Stimulated activated CD4-positive, alpha-beta T cell treated with anti-CD3 and anti-CD28 coated beads, Interleukin-2, amount 100 ng/mL, for 48 hours (primary cell): Measurements from ENCODE around the gene SLC30A9.
A peak's percentile ranks its signal among the peaks of the same experiment; 100 is the strongest.

ENCODE experiments used
- DNase-seq, 2 donors: peaks; one replicate each; pipeline ENCODE4 v3.0.0-alpha.2; 2020

SLC30A9 gene

DNA sequence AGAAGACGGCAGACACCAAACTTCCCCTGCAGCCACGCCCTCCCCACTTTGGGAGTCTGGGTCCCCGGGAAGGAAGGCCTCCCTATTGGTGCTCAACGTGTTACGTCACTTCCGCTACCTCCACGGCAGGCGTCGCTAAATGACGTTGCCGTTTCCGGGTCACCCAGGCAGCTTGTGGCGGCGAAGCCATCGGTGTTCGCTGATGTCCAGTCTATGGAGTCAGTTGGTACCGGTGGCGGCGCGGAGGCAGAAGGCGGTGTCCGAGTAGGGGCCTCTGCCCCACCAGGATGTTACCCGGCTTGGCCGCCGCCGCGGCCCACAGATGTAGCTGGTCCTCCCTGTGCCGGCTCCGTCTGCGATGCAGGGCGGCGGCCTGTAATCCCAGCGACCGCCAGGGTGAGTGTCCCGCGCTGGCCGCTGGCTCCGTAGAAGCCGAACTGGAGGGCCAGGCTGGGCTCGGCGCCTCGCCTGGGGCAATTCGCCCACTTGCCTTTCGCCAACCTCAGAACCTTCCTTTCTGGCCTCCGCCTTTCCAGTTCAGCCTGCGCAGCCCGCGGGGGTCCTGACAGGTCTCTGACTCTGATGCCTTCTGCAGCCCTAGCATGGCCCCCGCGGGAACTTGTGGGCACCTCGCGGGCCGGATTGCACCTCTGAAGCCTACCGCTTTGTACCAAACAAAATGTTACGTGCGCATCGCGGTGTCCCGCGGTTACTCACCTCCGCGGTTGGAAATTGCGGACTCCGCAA is at the start of gene SLC30A9:
TSS of gene SLC30A9 (plus strand) at position 166 of the 747 bp plus-strand sequence. CDS start at position 288, 122 bp downstream.
- peak; percentile 84 to 87 for DNase-seq

DNA sequence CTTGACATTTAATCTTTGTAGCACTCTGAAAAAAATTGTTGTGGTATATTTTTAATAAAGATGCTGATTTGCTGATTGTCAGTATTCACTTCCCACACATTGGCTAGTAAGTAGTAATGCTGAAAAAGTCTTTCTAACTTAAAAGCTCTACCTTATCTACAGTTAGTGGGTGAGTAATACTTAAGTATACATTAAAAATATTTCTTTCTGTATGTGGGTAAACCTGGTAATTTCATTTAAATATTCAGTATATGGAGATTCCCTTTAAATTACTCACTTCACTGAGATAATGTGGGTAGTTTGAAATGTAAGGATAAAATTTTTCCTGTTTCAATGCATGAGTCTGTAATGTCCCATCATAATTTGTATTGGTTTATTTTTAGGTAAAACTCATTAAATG is 49.5 kb upstream of the SLC30A9 start:
- DNase-seq = no peak

DNA sequence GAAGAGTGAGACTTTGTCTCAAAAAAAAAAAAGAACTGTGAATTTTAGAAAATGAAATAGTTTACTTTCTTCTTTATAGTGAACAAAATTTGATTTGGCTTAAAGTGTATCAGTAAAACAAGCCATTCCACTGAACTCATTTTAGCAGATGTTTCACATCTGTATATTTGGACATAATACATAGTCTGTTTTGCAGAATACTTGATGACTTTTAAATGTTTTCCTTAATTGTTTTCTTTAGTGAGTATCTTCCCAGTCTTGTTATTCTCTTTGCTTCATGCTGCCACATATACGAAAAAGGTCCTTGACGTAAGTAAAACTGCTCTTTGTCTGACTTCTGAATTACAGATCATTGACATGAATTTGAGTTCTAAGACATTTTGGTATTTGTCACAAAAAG is 46.8 kb upstream of the SLC30A9 start:
- DNase-seq = no peak

DNA sequence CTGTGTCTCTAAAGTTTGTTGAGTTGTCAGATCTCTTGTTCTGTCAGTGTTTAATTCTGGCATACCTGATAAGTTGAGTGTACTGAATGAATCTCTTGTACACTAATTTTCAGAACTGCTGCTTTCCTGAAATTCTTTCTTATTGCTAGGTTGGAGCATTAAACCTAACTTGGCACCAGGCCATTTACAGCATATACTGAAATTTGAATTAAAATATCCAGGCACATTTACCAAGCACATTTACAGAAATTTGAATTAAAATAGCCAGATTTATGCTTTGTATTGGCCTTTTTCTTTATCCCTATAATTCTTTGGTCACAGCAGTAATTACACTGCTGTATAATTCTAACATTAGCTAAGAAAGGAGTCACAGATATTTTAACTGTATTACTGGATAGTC is 46.2 kb upstream of the SLC30A9 start:
- no peak for DNase-seq

DNA sequence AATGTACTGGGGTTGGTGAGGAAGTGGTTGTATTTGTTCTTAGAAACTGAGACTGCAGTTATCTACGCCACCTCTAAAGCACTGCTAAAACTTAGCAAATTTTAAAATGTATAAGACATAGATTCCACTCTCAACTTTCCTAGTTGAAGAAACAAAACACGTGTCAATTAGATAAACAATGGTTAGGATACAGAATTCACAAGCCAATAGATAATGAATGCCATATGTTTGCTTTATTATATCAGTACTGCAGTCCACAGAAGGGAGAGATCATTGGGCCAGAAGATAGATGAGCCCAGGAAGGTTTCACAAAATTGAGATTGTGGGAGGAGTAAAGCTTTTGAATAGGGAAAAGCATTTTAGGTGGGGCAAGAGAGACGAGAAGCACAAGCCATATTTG is 40.8 kb upstream of the SLC30A9 start:
- DNase-seq = no peak

- no peak for DNase-seq
These were observed 32.7 kb upstream of the SLC30A9 start for GRCh38 chr4:41957634-41958033.

GRCh38 chr4:41963105-41963504 is 27.2 kb upstream of the SLC30A9 start:
- peak in 1 of 2 donors; percentile 15 for DNase-seq

DNA sequence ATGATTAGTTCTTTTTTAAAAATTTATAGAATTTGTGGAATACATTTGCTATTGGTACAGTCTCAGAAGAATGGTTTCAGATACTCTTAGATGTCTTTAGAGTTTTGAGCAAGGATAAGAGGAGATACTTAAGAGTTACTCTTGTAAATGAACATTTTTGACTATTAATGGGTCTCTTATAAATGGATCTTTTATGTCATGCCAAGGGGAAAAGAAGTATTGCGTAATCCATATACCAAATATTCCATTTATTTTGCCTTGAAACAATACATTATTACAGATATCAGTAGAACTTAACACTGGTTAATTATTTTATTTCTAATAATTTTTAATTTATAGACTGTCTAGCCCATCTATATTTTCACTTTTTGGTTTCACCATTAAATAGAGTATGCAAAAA is 25.9 kb upstream of the SLC30A9 start:
- DNase-seq = no peak

GRCh38 chr4:41967392-41967791 is 22.9 kb upstream of the SLC30A9 start:
- no peak for DNase-seq

GRCh38 chr4:41969671-41970070 is 20.7 kb upstream of the SLC30A9 start:
- DNase-seq = no peak

- no peak for DNase-seq
These were observed 15.0 kb upstream of the SLC30A9 start for GRCh38 chr4:41975341-41975740.

DNA sequence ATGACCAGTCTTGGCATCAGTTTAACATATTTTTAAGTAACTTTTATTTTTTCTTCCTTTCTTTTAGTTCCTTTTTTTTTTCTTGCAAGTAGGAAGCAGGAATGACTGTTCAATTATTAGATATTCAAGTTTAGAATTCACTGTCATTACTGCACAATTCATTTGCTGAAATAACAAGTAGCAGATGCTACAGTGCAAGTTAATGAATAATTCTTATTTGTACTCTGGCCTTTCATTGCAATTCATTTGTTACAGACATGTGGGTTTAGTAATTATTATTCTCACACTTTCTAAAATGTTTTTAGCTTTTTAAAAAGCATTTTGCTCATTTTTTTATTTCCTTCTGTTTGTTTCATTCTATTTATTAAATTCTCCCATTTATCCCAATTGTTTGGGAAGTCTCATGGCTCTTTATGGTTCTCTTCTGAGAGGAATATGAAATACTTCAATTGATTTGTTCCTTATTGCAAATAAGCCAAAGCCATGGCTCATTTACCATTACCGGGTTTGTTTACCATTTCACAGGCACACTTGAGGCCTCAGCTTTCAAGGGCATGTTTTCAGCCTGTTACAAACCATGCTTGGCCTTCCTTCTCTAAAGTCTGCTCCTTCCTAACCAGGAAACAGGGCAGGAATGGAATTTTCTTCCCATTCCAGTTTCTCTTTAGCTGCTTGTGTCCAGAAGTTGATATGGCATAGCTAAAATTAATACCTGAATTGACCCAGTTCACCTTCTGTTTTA is 13.4 kb upstream of the SLC30A9 start:
- no peak for DNase-seq

DNA sequence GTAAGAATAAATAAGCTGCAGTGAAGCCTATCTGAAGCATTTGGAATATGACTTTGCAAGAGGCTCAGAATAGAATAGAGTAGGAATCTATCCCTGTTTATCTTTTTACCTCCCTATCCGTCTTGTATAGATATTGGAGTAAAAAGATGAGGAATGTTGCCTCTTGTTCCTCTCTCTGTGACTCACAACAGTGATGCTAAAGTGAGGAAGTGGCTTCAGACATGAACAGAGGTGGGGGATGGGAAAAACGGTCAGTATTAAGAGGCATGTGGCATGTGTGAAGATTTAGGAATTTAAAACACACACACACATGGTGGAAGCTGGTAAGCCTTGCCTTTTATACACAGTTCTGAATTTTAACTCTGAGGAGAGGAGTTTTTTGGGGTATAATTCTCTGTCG is 12.6 kb upstream of the SLC30A9 start:
- no peak for DNase-seq

GRCh38 chr4:41981456-41981855 is 8.9 kb upstream of the SLC30A9 start, which contains the start of gene DCAF4L1:
Gene DCAF4L1, plus strand, starts transcription at chr4:41981756. Its CDS starts 37 bp downstream, at chr4:41981793.
- DNase-seq = no peak

DNA sequence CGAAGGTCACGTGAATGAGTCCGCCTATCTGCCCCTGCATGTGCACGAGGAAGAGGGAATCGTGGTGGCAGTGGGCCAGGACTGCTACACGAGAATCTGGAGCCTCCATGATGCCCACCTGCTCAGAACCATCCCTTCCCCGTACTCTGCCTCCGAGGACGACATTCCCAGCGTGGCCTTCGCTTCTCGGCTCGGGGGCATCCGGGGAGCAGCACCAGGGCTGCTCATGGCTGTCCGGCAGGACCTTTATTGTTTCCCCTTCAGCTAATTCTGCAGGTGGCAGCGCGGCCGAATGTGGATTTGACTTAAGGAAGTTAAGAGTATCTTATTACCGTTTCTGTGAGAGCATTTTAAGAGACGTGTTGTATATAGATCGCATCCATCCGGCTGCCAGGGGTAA is 7.6 kb upstream of the SLC30A9 start:
- no peak for DNase-seq

- DNase-seq = no peak
These were observed 5.2 kb upstream of the SLC30A9 start for GRCh38 chr4:41985151-41985550.

GRCh38 chr4:41989994-41990364 is 351 bp upstream of the SLC30A9 start:
- no peak for DNase-seq

GRCh38 chr4:41991916-41992767 is 1.8 kb downstream of the SLC30A9 start:
- DNase-seq = no peak

GRCh38 chr4:41992967-41993857 is 2.9 kb downstream of the SLC30A9 start:
- DNase-seq = no peak

- DNase-seq = no peak
These were observed 4.2 kb downstream of the SLC30A9 start for GRCh38 chr4:41994461-41994985.

DNA sequence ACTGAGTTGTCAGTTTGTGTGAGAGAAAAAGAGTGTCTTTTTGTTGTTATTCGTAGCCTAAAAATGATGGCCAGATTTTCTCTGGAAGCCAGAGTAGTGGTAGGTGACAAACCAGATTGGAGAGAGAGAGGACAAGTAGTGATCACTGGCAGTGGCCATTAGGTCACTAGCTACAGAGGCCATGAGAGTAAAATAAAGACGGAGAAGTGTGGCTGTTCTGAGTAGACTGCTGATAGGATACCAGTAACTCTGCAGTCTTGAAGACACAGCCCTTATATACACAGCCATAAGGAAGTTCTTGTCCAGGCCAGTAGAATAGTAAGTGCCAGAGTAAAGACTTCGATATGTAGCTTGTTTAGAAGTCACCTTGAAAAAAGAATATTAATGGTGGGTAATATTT is 7.7 kb downstream of the SLC30A9 start:
- no peak for DNase-seq

DNA sequence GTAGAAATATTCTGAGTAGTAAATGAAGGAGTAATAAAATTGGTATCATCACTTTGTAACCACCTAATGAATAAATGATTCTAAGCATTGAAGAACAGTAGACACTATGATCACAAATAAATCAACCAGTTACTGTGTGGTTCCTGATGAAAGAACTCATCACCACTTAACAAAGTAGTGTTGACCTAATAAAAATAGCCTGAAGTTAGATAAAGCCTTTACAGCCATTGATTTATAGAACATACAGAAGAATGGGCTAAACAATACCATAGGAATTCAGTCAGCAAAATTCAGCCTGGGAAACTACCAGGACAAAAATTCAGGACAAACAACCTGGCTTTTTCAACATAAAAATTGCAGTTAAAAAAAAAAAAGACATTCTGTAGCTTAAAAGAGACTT is 9.0 kb downstream of the SLC30A9 start:
- DNase-seq = no peak
